ENCODE results near the gene PPP2R3C. TPM values are rescaled to one million over a fixed set of nuclear protein-coding genes. Genes with fewer than 3 reads are reported as not detected.

PPP2R3C gene
- total and polyA plus RNA-seq, 2 donors = 48.8 to 49.4 TPM

- H3K4me3 ChIP-seq (ENCODE audit: low read length in 2 of 2) = no peak overlapping the region
- no peaks in the 10 kb centered on the region for H3K4me1 ChIP-seq (ENCODE audit: control insufficient read depth in 2 of 2, insufficient read depth in 2 of 2, low read length in 2 of 2)
- WGBS = 98% methylated on average over 2 of the region's 2 CpGs
- DNase-seq (ENCODE audit: low read depth in 6 of 9, low spot score in 9 of 9) = peak in 1 of 9 donors; percentile 51
- peaks cover 13 to 16% of the 10 kb centered on the region in 2 donors for H3K36me3 ChIP-seq (ENCODE audit: control insufficient read depth in 2 of 2, insufficient read depth in 2 of 2, low read length in 1 of 2)
- no peak overlapping the region for H3K27ac ChIP-seq (ENCODE audit: low read depth in 1 of 2, low read length in 1 of 2)
- H3K9me3 ChIP-seq (ENCODE audit: control insufficient read depth in 2 of 2, insufficient read depth in 1 of 2, low read length in 1 of 2) = no peaks in the 10 kb centered on the region
- H3K27me3 ChIP-seq (ENCODE audit: control insufficient read depth in 2 of 2, insufficient read depth in 1 of 2, low read length in 1 of 2) = no peaks in the 10 kb centered on the region
These were observed 19.2 kb upstream of the PPP2R3C start for GRCh38 chr14:35140718-35141581.

GRCh38 chr14:35138585-35138984 is 16.8 kb upstream of the PPP2R3C start:
- Histone ChIP-seq H3K4me1 (ENCODE audit: control insufficient read depth in 2 of 2, insufficient read depth in 2 of 2, low read length in 2 of 2) (no peaks in the 10 kb centered on the region), H3K36me3 (ENCODE audit: control insufficient read depth in 2 of 2, insufficient read depth in 2 of 2, low read length in 1 of 2) (peaks cover 29 to 32% of the 10 kb centered on the region in 2 donors), H3K27me3 (ENCODE audit: control insufficient read depth in 2 of 2, insufficient read depth in 1 of 2, low read length in 1 of 2) (no peaks in the 10 kb centered on the region), H3K4me3 (ENCODE audit: low read length in 2 of 2) (no peak overlapping the region), H3K9me3 (ENCODE audit: control insufficient read depth in 2 of 2, insufficient read depth in 1 of 2, low read length in 1 of 2) (no peaks in the 10 kb centered on the region), H3K27ac (ENCODE audit: low read depth in 1 of 2, low read length in 1 of 2) (no peak overlapping the region)
- 79% methylated on average over 5 of the region's 5 CpGs for WGBS
- no peak for DNase-seq (ENCODE audit: low read depth in 6 of 9, low spot score in 9 of 9)

- Histone ChIP-seq H3K9me3 (ENCODE audit: control insufficient read depth in 2 of 2, insufficient read depth in 1 of 2, low read length in 1 of 2) (peaks cover 0 to 8% of the 10 kb centered on the region in 2 donors), H3K4me1 (ENCODE audit: control insufficient read depth in 2 of 2, insufficient read depth in 2 of 2, low read length in 2 of 2) (no peaks in the 10 kb centered on the region), H3K4me3 (ENCODE audit: low read length in 2 of 2) (no peak overlapping the region), H3K36me3 (ENCODE audit: control insufficient read depth in 2 of 2, insufficient read depth in 2 of 2, low read length in 1 of 2) (peaks cover 36 to 45% of the 10 kb centered on the region in 2 donors), H3K27me3 (ENCODE audit: control insufficient read depth in 2 of 2, insufficient read depth in 1 of 2, low read length in 1 of 2) (no peaks in the 10 kb centered on the region), H3K27ac (ENCODE audit: low read depth in 1 of 2, low read length in 1 of 2) (no peak overlapping the region)
- WGBS = 97% methylated on average over 4 of the region's 4 CpGs
- DNase-seq (ENCODE audit: low read depth in 6 of 9, low spot score in 9 of 9) = no peak
These were observed 12.7 kb upstream of the PPP2R3C start for GRCh38 chr14:35134329-35135123.

GRCh38 chr14:35133542-35134328 is 11.9 kb upstream of the PPP2R3C start:
- Histone ChIP-seq H3K27me3 (ENCODE audit: control insufficient read depth in 2 of 2, insufficient read depth in 1 of 2, low read length in 1 of 2) (no peaks in the 10 kb centered on the region), H3K4me1 (ENCODE audit: control insufficient read depth in 2 of 2, insufficient read depth in 2 of 2, low read length in 2 of 2) (no peaks in the 10 kb centered on the region), H3K36me3 (ENCODE audit: control insufficient read depth in 2 of 2, insufficient read depth in 2 of 2, low read length in 1 of 2) (peaks cover 36 to 45% of the 10 kb centered on the region in 2 donors), H3K27ac (ENCODE audit: low read depth in 1 of 2, low read length in 1 of 2) (no peak overlapping the region), H3K9me3 (ENCODE audit: control insufficient read depth in 2 of 2, insufficient read depth in 1 of 2, low read length in 1 of 2) (peaks cover 0 to 8% of the 10 kb centered on the region in 2 donors), H3K4me3 (ENCODE audit: low read length in 2 of 2) (no peak overlapping the region)
- DNase-seq (ENCODE audit: low read depth in 6 of 9, low spot score in 9 of 9) = no peak
- 81% methylated on average over 6 of the region's 6 CpGs for WGBS

- Histone ChIP-seq H3K4me3 (ENCODE audit: low read length in 2 of 2) (peak overlapping the region in 1 of 2 donors; percentile 60), H3K36me3 (ENCODE audit: control insufficient read depth in 2 of 2, insufficient read depth in 2 of 2, low read length in 1 of 2) (peaks cover 5 to 8% of the 10 kb centered on the region in 2 donors), H3K27me3 (ENCODE audit: control insufficient read depth in 2 of 2, insufficient read depth in 1 of 2, low read length in 1 of 2) (no peaks in the 10 kb centered on the region), H3K9me3 (ENCODE audit: control insufficient read depth in 2 of 2, insufficient read depth in 1 of 2, low read length in 1 of 2) (peaks cover 0 to 5% of the 10 kb centered on the region in 2 donors), H3K27ac (ENCODE audit: low read depth in 1 of 2, low read length in 1 of 2) (no peak overlapping the region), H3K4me1 (ENCODE audit: control insufficient read depth in 2 of 2, insufficient read depth in 2 of 2, low read length in 2 of 2) (peaks cover 13 to 20% of the 10 kb centered on the region in 2 donors)
- no peak for DNase-seq (ENCODE audit: low read depth in 6 of 9, low spot score in 9 of 9)
- WGBS = 48% methylated on average over 1 of the region's 1 CpG
These were observed 2.3 kb upstream of the PPP2R3C start for GRCh38 chr14:35124127-35124526.

GRCh38 chr14:35123388-35123703 is 1.6 kb upstream of the PPP2R3C start:
- Histone ChIP-seq H3K27me3 (ENCODE audit: control insufficient read depth in 2 of 2, insufficient read depth in 1 of 2, low read length in 1 of 2) (no peaks in the 10 kb centered on the region), H3K27ac (ENCODE audit: low read depth in 1 of 2, low read length in 1 of 2) (peak overlapping the region; percentile 97 to 99), H3K4me3 (ENCODE audit: low read length in 2 of 2) (peak overlapping the region; percentile 60 to 81), H3K36me3 (ENCODE audit: control insufficient read depth in 2 of 2, insufficient read depth in 2 of 2, low read length in 1 of 2) (peaks cover 5 to 8% of the 10 kb centered on the region in 2 donors), H3K9me3 (ENCODE audit: control insufficient read depth in 2 of 2, insufficient read depth in 1 of 2, low read length in 1 of 2) (peaks cover 0 to 5% of the 10 kb centered on the region in 2 donors), H3K4me1 (ENCODE audit: control insufficient read depth in 2 of 2, insufficient read depth in 2 of 2, low read length in 2 of 2) (peaks cover 13 to 20% of the 10 kb centered on the region in 2 donors)
- WGBS = 51% methylated on average over 3 of the region's 3 CpGs
- DNase-seq (ENCODE audit: low read depth in 6 of 9, low spot score in 9 of 9) = no peak

- peak in 7 of 9 donors; percentile 4 to 49 (median 17) for DNase-seq (ENCODE audit: low read depth in 6 of 9, low spot score in 9 of 9)
- Histone ChIP-seq H3K27me3 (ENCODE audit: control insufficient read depth in 2 of 2, insufficient read depth in 1 of 2, low read length in 1 of 2) (no peaks in the 10 kb centered on the region), H3K27ac (ENCODE audit: low read depth in 1 of 2, low read length in 1 of 2) (peak overlapping the region; percentile 97 to 99), H3K4me3 (ENCODE audit: low read length in 2 of 2) (peak overlapping the region; percentile 60 to 81), H3K4me1 (ENCODE audit: control insufficient read depth in 2 of 2, insufficient read depth in 2 of 2, low read length in 2 of 2) (peaks cover 13 to 20% of the 10 kb centered on the region in 2 donors), H3K9me3 (ENCODE audit: control insufficient read depth in 2 of 2, insufficient read depth in 1 of 2, low read length in 1 of 2) (peaks cover 0 to 5% of the 10 kb centered on the region in 2 donors), H3K36me3 (ENCODE audit: control insufficient read depth in 2 of 2, insufficient read depth in 2 of 2, low read length in 1 of 2) (peaks cover 5 to 8% of the 10 kb centered on the region in 2 donors)
- WGBS = 7% methylated on average over 23 of the region's 23 CpGs
These were observed 1.1 kb upstream of the PPP2R3C start for GRCh38 chr14:35122696-35123387.
